Regular cardiac myocyte (primary cell): Measurements from ENCODE around the gene B4GALNT3. TPM values are rescaled to one million over a fixed set of nuclear protein-coding genes. Genes with fewer than 3 reads are reported as not detected.

ENCODE experiments used
- total RNA-seq: library from RNA; depleted of rRNA; stranded (reverse); fragments of >200 nt; gene quantifications from 2 replicates; pipeline ENCODE4 v1.2.3, GENCODE V29; 2014

Gene B4GALNT3
- 0.28 TPM in 1 of 2 replicates, not detected in the other for total RNA-seq

DNA sequence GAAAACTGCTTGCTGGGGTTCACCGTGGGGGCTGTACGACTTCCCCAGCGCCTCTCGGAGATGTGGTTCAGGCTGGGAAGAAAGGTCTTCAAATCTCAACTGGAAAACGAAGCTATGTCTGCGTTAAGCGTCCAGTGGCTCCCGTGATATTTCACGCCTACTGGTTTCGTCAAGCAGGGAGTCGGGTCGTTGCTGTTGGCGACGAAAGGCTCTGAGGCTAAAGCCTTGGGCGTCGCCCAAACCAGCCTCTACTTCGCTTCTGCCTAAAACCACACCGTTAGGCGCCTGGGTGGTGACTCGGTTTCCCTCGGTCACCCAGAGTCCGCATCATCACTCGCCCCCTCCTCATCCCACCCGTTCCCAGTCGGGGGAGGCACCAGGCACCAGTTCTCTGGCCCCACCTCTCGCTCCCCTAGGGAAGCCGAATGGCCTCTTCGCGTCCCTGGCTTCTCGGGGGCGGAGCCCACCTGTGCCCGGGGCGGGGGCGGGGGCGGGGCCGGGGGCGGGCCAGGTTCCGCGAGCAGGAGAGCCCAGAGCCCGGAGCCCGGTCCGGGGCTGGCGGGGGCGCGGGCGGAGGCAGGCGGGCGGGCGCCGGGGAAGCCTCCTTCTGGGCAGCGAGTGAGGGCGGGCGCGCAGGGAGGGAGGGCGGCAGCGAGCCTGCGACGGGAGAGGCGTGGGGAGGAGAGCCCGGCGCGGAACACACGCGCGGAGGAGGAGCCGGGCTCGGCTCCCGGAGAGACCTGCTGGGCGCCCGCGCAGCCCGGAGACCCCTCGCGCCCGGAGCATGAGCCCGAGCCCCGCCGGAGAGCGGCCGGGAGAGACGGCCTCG, at the start of gene B4GALNT3:
Gene B4GALNT3, plus strand, starts transcription at position 510 of the 829 bp plus-strand sequence. CDS start 438 bp downstream, outside the sequence.

Other genes starting within 250 kb of the B4GALNT3 start
- 0.19 TPM in 1 of 2 replicates, not detected in the other for gene SLC6A12, start 245.8 kb upstream of the B4GALNT3 start, total RNA-seq
- gene SLC6A13, start 197.1 kb upstream of the B4GALNT3 start, total RNA-seq, result 0.19 and 0.28 TPM in 2 replicates
- gene KDM5A, start 70.6 kb upstream of the B4GALNT3 start, total RNA-seq, result 53.3 and 63.3 TPM in 2 replicates
- gene CCDC77, start 58.3 kb upstream of the B4GALNT3 start, total RNA-seq, result 4.5 and 10.2 TPM in 2 replicates
- gene NINJ2, start 203.5 kb downstream of the B4GALNT3 start, total RNA-seq, result 0.19 and 0.28 TPM in 2 replicates